Measurements from ENCODE around the gene ADGRL2. TPM values are rescaled to one million over a fixed set of nuclear protein-coding genes. Genes with fewer than 3 reads are reported as not detected.

Gene ADGRL2
- total and polyA plus RNA-seq, 10 donors = 5.4 to 115 (median 60.7) TPM

DNA sequence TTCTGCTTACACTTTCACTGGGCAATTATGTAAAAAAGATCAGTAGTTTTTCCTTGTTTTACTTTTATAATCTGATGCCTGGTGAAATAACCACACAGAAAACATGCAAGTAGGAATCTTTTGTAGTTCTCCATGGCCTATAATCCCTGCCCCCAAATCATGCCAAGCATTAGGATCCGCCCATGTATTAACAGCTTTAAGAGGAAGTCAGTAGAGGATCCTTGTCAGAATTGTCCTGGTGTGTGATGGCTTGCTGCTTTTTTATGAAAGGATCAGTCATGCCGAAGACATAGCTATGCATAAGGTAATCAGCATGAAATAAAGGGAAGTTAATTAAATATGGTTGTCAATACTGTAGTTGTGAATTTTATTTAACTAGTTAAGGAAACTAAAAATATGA, 20.0 kb downstream of the ADGRL2 start:
- H3K27me3 ChIP-seq (replicated peaks in 1 of 7) = no peaks in the 10 kb centered on the region
- H3K9me3 ChIP-seq = no peaks in the 10 kb centered on the region
- H3K36me3 ChIP-seq = no peaks in the 10 kb centered on the region
- intact Hi-C loops (cut with DNase I; ENCODE audit: low total_unique reads) = no loop called here
- 58 to 85% (median 78%) methylated on average over 2 of the region's 2 CpGs for WGBS, 5 donors
- no peak overlapping the region for H3K27ac ChIP-seq
- DNase-seq = no peak
- H3K4me1 ChIP-seq = peaks cover 0 to 3% (median 0%) of the 10 kb centered on the region in 6 donors
- no peak overlapping the region for H3K4me3 ChIP-seq
- TF ChIP-seq, protein P1, sequence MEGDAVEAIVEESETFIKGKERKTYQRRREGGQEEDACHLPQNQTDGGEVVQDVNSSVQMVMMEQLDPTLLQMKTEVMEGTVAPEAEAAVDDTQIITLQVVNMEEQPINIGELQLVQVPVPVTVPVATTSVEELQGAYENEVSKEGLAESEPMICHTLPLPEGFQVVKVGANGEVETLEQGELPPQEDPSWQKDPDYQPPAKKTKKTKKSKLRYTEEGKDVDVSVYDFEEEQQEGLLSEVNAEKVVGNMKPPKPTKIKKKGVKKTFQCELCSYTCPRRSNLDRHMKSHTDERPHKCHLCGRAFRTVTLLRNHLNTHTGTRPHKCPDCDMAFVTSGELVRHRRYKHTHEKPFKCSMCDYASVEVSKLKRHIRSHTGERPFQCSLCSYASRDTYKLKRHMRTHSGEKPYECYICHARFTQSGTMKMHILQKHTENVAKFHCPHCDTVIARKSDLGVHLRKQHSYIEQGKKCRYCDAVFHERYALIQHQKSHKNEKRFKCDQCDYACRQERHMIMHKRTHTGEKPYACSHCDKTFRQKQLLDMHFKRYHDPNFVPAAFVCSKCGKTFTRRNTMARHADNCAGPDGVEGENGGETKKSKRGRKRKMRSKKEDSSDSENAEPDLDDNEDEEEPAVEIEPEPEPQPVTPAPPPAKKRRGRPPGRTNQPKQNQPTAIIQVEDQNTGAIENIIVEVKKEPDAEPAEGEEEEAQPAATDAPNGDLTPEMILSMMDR (IDR thresholded peaks at IDR 0.05 in 8 of 11, conservative IDR thresholded peaks at IDR 0.05 in 3 of 11) = no peak
- no peak for TF ChIP-seq POLR2A (IDR thresholded peaks at IDR 0.05)
- TF ChIP-seq POLR2AphosphoS5 (IDR thresholded peaks at IDR 0.05) = no peak

GRCh38 chr1:81823082-81823481, 22.3 kb downstream of the ADGRL2 start:
- DNase-seq = no peak
- TF ChIP-seq POLR2AphosphoS5 (IDR thresholded peaks at IDR 0.05) = no peak
- no peak for TF ChIP-seq POLR2A (IDR thresholded peaks at IDR 0.05)
- TF ChIP-seq, protein P1 (IDR thresholded peaks at IDR 0.05 in 8 of 11, conservative IDR thresholded peaks at IDR 0.05 in 3 of 11) = no peak
- intact Hi-C loops (cut with DNase I; ENCODE audit: low total_unique reads) = no loop called here
- 68 to 79% (median 71%) methylated on average over 4 of the region's 4 CpGs for WGBS, 5 donors
- peaks cover 0 to 3% (median 0%) of the 10 kb centered on the region in 6 donors for H3K4me1 ChIP-seq
- H3K27me3 ChIP-seq (replicated peaks in 1 of 7) = no peaks in the 10 kb centered on the region
- no peak overlapping the region for H3K27ac ChIP-seq
- no peaks in the 10 kb centered on the region for H3K9me3 ChIP-seq
- no peak overlapping the region for H3K4me3 ChIP-seq
- no peaks in the 10 kb centered on the region for H3K36me3 ChIP-seq

- H3K27me3 ChIP-seq (replicated peaks in 1 of 7) = no peaks in the 10 kb centered on the region
- H3K4me1 ChIP-seq = peaks cover 0 to 3% (median 0%) of the 10 kb centered on the region in 6 donors
- no peak overlapping the region for H3K27ac ChIP-seq
- TF ChIP-seq, protein P1 (IDR thresholded peaks at IDR 0.05 in 8 of 11, conservative IDR thresholded peaks at IDR 0.05 in 3 of 11) = no peak
- no peak for TF ChIP-seq POLR2A (IDR thresholded peaks at IDR 0.05)
- TF ChIP-seq POLR2AphosphoS5 (IDR thresholded peaks at IDR 0.05) = no peak
- intact Hi-C loops (cut with DNase I; ENCODE audit: low total_unique reads) = no loop called here
- WGBS, 5 donors = 61 to 68% (median 66%) methylated on average over 4 of the region's 4 CpGs
- no peaks in the 10 kb centered on the region for H3K36me3 ChIP-seq
- H3K4me3 ChIP-seq = no peak overlapping the region
- H3K9me3 ChIP-seq = no peaks in the 10 kb centered on the region
- no peak for DNase-seq
Measured at GRCh38 chr1:81824759-81825158, 24.0 kb downstream of the ADGRL2 start.

DNA sequence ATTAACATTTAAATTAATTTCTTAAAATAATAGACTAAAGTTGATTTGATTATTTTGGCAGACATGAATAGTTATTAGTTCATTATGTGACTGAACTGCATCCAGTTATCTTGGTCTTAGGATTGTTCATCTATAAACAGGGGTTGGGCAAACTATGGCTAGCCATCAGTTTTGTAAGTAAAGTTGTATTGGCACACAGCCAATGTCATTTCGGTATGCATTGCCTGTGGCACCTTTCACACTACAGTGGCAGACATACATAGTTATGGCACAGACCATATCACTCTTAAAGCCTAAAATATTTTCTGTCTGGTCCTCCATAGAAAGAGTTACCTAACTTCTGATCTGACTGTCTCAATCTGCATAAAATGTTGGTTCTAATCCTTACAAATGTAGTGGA, 27.2 kb downstream of the ADGRL2 start:
- peaks cover 0 to 2% (median 0%) of the 10 kb centered on the region in 6 donors for H3K4me1 ChIP-seq
- H3K36me3 ChIP-seq = no peaks in the 10 kb centered on the region
- H3K27me3 ChIP-seq (replicated peaks in 1 of 7) = no peaks in the 10 kb centered on the region
- H3K9me3 ChIP-seq = no peaks in the 10 kb centered on the region
- H3K27ac ChIP-seq = no peak overlapping the region
- 64 to 88% (median 78%) methylated on average over 1 of the region's 1 CpG for WGBS, 5 donors
- no peak for DNase-seq
- intact Hi-C loops (cut with DNase I; ENCODE audit: low total_unique reads) = no loop called here
- TF ChIP-seq, protein P1 (IDR thresholded peaks at IDR 0.05 in 8 of 11, conservative IDR thresholded peaks at IDR 0.05 in 3 of 11) = no peak
- TF ChIP-seq POLR2AphosphoS5 (IDR thresholded peaks at IDR 0.05) (no peak), POLR2A (IDR thresholded peaks at IDR 0.05) (no peak)
- H3K4me3 ChIP-seq = no peak overlapping the region
